Coronary artery (tissue), 2 donors: ENCODE results near the gene TRAPPC12.

Experiments
- DNase-seq: peaks from one replicate; pipeline ENCODE4 v3.0.0-alpha.2; 2017; ENCODE audit warnings: low spot score
- H3K27ac ChIP-seq, 2 donors: fragments of 200-600 bp; sonication (generic); one replicate each; pipeline ENCODE4 v1.5.1; 2016 to 2019
- H3K4me3 ChIP-seq: fragments of 200-600 bp; sonication (generic); 2 replicates; pipeline ENCODE4 v1.5.1; 2016; ENCODE audit warnings: mild to moderate bottlenecking, moderate library complexity
- CTCF ChIP-seq: fragments of 200-600 bp; sonication (generic); IDR thresholded peaks from one replicate; pipeline ENCODE4 v1.5.1; 2019; ENCODE audit warnings: antibody characterized with exemption

The TRAPPC12 gene

GRCh38 chr2:3406501-3406900 is 27.0 kb downstream of the TRAPPC12 start:
- TF ChIP-seq CTCF, result no peak
- Histone ChIP-seq H3K4me3 (no peak overlapping the region), H3K27ac (no peak overlapping the region)
- DNase-seq, result no peak

- no peak for TF ChIP-seq CTCF
These were observed 29.3 kb downstream of the TRAPPC12 start for GRCh38 chr2:3408781-3409180.

GRCh38 chr2:3409627-3410170 is 30.2 kb downstream of the TRAPPC12 start:
- H3K27ac ChIP-seq, result no peak overlapping the region
- H3K4me3 ChIP-seq, result no peak overlapping the region
- TF ChIP-seq CTCF, result no peak
- no peak for DNase-seq

More at GRCh38 chr2:3408781-3409180, 29.3 kb downstream of the TRAPPC12 start:
- DNase-seq, result no peak
- no peak overlapping the region for H3K27ac ChIP-seq
- no peak overlapping the region for H3K4me3 ChIP-seq

- no peak overlapping the region for H3K4me3 ChIP-seq
- no peak for DNase-seq
These were observed 31.6 kb downstream of the TRAPPC12 start for GRCh38 chr2:3411103-3411502.

GRCh38 chr2:3413697-3414096 is 34.2 kb downstream of the TRAPPC12 start:
- TF ChIP-seq CTCF, result no peak
- DNase-seq, result no peak
- no peak overlapping the region for H3K4me3 ChIP-seq
- H3K27ac ChIP-seq, result no peak overlapping the region

More at GRCh38 chr2:3411103-3411502, 31.6 kb downstream of the TRAPPC12 start:
- no peak for TF ChIP-seq CTCF
- no peak overlapping the region for H3K27ac ChIP-seq

GRCh38 chr2:3414133-3414860 is 34.8 kb downstream of the TRAPPC12 start:
- TF ChIP-seq CTCF, result no peak

More at GRCh38 chr2:3414133-3414860, 34.8 kb downstream of the TRAPPC12 start:
- H3K27ac ChIP-seq, result no peak overlapping the region
- H3K4me3 ChIP-seq, result no peak overlapping the region
- DNase-seq, result no peak
